GM18907 (cell line): ENCODE results near the gene COL25A1.

Experiments
- ATAC-seq: cut with Tn5 transposase; IDR thresholded peaks from one replicate; pipeline ENCODE4 v1.9.1; 2021; ENCODE audit warnings: mild to moderate bottlenecking, moderate library complexity; ENCODE audit not compliant: unreplicated experiment

Gene COL25A1

DNA sequence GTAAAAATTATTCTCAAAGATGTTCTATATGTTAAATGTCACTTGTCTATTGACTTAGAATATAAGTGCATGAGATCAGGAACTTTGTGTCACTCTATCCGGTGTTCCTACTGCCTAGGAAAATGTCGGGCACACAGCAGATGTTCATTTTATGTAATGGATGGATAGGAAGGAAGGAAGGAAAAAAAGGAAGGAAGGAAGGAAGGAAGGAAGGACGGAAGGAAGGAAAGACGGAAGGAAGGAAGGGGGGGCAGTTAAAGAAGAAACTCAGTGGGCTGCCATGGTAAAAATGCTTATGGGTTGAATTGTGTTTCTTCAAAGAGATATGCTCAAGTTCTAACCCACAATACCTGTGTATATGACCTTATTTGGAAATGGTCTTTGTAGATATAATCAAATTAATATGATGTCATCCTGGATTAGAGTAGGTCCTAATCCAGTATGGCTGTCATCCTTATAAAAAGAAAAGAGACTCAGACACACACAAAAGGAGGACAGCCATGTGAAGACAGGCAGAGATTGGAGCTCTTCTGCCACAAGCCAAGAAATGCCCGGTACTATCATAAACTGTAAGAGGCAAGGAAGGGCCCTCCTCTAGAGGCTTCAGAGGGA, 86.3 kb downstream of the COL25A1 start:
- ATAC-seq: no peak

DNA sequence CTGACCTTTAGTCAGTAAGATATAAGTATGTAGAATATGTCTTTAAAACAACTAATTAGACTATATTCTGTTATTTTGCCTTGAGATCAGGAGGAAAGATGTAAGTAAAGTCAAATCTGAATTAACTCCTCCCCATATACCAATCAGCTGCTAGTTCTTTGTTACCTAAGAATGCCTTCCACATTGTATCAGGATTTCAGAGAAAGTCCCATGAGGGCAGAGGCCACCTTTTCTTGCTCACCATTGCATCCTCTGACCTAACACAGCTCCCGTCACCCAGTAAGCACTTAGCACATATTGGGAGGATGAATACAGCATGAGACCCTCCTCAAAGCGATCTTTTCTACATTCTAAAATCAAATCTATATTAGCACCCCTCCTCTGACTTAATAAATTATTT, 87.0 kb downstream of the COL25A1 start:
- ATAC-seq: no peak

DNA sequence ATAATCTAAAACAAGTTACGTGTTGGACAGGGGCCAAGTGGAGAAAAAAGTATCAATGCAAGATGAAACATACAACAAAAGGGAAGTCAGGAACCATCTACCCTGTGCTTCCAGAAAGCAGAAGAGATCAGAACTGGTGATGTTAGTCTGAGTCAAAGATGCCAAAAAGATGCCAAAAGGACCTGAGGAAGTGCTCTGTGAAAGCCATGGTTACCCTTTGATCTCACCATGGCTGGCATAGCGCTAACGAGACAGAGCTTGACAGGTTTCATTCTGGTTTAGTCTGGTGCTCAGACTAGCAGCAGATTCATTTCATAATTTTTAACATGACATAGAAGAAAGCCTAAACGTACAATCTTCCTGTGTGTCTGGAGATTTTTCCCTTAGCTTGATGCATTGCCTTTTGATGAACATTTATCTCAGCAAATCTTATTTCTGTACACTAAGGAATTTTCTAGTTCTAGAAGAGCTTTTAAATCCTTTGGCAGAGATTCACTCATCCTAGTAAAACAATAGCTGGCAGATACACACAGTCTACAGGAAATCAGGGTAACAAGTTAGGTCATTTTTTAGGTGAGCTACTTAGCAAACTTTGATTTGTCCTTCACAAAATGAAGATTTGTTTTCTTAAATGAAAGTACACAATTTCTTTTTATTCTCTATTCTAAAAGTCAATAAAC, 87.7 kb downstream of the COL25A1 start:
- ATAC-seq: no peak

DNA sequence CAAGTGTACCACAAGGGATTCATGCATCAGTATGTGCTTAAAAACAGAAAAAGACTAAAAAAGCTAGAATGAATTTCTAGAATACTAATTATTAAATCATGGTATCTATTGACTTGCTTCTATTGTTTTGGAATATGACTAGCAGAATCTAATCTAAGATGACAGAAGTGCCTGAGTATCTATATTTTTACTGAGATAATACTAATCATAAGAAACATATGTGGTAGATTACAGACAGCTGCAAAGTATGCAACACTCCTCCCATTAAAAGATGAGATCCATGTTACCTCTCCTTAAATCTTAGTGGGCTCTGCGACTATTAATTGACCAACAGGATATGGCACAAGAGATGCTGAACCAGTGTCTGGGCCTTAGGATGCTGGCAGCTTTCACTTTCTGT, 89.4 kb downstream of the COL25A1 start:
- ATAC-seq: no peak

DNA sequence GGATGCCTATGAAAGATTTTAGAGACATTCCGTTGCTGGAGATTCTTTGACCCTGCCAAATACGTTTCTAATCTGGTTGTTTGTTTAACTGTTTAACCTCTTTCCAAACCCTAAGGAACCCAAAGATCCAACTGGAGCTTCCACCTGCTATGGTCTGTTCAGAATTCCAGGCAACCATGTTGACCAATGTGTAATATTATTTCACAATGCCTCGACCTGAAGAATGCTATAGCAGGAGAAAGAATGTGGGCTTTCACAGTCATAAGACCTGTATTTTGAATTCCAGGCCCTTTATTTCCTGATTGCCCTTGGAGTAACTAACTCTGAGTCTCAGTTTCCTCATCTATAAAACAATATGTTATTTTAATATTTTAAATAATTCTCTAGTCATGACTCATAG, 90.8 kb downstream of the COL25A1 start:
- ATAC-seq: no peak

DNA sequence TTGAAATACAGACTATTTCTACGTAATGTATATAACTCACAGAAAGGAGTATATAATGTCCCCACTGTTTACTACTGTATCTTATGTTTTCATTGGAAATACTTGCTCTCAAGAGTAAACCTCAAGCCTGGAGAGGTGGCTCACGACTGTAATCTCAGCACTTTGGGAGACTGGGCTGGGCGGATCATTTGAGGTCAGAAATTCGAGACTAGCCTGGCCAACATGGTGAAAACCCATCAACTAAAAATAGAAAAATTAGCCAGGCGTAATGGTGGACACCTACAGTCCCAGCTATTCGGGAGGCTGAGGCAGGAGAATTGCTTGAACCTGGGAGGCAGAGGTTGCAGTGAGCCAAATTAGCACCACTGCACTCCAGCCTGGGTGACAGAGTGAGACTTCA, 92.8 kb downstream of the COL25A1 start:
- ATAC-seq: no peak

DNA sequence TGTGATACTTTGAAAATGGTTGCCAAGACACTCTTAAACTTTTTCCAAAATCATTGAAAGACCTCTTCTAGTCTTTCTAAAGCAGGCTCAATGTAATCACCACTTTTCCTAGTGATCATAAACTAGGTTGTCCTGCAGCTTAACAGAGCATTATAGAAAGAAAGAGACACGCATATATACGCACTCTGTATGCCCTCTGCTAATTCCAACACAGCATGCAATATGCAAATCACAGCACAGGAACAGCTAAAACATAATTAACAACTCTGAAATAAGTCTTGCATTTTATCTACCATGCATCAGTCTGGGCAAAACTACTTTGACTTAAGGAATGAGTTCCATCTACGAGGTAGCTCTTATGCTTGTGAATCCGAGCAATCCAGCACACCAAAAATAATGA, 94.6 kb downstream of the COL25A1 start:
- no peak for ATAC-seq

DNA sequence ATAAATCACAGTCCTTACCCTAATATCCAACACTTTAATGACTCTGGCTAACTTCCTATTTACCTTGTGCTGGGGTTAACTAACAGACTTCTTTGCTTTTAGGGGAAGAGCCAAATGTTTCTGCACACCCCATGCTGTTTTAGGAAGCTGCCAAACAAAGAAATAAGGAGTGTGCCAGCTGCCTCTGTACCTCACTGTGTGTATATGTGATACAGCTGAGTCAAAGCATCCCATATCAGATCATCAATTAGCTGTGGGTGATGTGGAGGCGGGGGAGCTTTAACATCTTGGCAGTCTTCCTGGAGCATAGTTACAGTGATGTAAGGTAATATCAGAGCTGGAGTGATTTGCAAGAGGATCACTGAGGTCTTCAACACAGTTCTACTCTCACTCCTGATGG, 95.4 kb downstream of the COL25A1 start:
- no peak for ATAC-seq

DNA sequence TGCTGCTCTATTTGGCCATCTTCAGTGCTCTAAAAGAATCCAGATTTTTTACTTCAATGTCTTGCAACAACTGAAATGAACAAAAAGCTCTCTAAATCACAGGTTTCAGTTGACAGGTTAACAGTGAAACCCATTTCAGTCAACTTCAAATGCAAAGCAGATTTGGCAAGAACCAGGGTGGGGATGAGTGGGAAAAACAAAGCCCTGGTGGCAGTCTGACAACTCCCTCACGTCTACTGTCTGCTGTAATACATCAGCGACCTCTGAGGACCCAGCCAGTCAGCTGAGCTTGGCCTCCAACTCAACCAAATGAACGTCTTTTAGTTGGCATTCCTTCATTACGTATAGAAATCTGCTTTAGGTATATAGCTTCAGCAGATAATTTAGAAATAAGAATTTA, 95.8 kb downstream of the COL25A1 start:
- ATAC-seq: no peak

DNA sequence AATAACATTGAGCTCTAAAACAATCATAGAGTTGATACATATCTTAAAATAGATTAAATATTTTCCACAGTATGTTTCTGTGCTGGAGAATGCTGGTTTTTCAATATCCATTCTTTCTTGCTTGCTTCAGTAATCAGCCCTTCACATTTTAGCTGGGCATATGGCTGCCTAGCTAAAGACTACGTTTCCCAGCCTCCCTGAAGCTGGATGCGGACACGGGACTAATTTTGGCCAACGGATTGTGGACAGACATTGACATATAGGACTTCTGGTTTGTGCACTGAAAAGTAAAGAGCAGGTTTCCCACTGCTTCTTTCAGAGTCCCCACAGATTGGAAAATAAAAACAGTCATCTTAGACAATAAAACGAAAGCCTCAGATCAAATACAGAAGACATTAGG, 97.3 kb downstream of the COL25A1 start:
- ATAC-seq: no peak

DNA sequence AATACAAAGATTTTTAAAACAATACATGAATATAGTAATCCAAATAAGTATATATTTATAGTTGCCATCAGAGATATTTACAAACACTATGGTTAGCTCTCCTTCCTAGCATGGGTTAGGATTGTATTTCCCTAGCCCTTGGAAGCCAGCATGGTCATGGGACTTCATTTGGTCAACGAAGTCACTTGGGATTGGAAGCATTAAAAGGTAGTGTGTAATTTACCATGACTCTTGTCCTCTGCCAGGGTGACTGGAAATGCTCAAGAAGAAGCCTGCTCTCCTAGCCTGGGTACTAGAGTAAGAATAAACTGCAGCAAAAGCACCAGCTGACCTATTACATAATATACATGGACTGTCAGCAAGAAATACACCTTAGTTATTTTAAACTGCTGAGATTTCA, 102.9 kb downstream of the COL25A1 start:
- no peak for ATAC-seq

DNA sequence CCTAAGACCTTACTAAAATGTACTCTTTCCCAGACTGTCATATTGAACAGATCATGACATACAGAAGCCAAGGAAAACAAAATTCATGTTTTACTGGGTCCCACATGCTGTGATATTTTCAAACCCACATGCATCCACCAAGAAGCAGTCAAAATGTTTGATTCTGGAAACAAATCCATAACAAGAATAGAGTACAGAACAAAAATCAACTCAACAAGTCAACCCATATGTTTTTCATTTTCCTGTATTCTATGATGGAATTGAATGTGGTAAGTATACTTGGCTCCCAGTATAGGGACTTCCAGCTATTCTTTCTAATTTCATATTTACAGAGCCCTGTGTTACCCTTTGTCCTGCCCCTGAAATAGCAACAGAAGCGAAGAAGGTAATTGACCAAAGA, 106.8 kb downstream of the COL25A1 start:
- no peak for ATAC-seq

DNA sequence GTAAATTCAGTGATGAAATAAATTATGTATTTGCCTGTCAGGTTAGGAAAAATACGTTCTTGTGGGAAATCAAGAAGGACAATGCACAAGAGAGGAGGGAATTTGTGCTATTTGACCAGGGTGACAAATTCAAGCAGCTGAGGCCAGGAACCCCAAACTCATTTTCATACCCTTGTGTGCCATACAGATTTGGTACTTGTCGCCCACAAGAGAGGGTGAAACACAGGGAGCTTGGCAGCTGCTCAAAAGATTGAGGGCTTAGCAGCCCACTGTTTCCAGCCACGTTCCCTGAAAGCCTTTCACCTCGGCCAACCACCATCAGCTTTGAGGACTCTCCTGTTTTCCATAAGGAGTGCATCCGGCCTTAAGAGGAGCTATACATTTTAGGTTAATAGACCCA, 111.2 kb downstream of the COL25A1 start:
- no peak for ATAC-seq

DNA sequence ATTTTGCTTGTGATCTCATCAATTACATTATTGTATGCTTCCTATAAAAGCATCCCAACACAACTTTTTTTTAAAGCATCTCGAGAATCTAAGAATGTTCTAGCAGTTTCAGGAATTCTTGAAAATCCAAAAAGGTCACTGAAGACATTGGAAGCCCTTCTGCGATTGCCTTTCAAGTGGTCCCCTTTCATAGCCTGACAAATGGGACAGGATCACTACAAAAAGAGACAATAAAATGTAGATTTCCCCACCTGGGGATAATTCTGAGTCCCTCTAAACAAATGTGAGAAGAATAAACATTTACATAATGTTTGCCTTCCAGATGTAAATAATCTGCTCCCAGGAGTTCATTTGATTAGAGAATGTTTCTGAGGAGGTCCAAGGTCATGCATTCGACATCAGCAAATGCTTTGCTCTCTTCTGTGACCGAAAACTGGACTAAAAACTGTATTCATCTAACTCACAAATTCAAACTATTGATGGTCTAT, 116.0 kb downstream of the COL25A1 start:
- no peak for ATAC-seq

DNA sequence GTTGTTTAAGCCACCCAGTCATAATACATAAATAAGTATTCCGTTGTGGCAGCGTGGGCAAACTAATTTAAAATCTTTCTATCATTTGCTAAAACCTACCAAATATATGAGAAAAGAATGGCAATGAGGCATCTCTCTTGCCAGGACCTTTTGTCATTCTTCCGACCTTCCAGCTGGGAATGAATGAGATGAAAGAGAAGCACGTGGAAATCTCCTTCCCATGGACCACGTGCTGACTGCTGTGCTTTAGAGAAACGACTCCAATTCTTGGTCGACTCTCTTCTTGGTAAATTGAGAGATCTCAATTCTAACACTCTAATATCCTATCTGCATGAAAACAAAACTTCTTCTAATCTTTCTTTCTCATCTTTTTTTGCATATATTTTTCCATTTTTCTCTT, 116.5 kb downstream of the COL25A1 start:
- no peak for ATAC-seq

DNA sequence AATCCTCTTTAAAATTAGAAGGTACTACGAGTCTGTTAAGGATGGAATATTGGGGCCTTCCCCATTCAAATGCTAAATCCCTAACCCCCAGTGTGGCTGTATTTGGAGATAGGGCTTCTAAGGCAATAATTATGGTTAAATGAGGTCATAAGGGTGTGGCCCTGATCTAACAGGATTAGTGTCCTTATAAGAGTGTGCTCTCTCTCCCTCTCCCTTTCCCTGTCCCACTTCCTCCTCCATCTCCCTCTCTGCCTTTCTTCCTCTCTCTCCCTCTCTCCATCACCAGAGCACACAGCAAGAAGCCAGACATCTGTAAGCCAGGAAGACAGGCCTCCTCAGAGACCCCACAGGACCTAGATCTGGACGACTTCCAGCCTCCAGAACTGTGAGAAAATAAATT, 116.9 kb downstream of the COL25A1 start:
- no peak for ATAC-seq

DNA sequence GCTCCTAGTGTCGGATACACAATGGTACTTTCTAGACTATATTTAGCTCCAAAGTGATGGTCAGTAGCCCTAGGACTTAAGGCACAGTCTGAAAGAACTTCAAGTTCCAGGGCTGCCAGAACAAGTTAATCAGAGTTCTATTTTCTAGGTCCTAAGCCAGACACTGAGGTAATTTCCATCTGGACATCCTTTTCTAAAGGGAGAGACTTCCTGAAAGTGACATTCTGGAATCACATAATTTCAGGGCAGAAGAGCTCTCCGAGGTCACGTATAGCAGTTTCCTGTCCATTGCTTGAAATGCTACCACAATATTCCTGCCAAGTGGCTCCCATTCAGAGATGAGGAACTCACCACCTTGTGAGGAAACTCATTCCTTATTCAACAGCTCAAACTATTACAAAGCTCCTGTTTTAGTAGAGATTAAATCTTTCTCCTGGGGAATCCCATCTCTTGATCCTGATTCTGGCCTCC, 117.9 kb downstream of the COL25A1 start:
- ATAC-seq: no peak

DNA sequence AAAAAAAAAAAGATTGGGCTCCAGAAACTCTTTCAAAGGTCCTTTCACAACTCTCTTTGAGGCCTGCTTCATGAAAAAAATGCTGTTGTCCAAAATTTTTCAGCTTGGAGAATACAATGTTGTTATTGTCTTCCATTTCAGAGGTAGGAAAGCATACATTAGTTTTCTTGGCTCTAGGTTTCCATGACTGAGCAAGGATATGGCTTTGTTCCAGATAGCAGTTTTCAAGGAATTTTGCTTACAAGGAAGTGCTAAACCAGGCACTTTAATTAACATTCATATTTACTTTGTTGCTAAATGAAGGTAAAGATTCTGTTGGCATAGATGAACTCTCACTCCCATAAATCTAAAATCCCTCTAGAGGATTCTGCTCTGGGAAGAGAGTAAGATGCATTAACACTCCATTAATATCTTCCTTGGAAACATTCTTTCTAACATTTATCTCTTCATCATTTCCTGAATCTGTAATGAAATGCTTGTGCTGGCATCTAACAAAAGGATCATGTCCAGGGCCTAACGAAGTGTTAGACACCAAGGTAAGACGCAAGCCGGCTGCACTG, 118.4 kb downstream of the COL25A1 start:
- ATAC-seq: no peak

DNA sequence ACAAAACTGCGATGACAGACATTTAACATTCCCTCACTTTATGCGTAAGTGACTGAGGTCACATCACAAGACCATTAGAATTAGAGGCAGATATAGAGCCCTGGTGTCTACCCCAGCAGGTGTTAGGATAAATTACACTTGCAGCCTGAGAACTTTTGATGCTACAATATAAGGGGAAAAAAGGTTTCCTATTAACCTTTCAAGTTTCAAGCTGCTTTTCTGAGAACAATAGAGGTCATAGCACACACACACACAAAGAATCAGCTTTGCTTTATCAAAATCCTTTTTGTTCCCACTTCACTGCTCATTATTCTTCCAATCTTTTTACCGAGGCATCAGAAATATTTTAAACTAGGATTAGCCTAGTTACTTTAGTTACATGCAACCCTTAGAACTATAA, 119.8 kb downstream of the COL25A1 start:
- no peak for ATAC-seq

DNA sequence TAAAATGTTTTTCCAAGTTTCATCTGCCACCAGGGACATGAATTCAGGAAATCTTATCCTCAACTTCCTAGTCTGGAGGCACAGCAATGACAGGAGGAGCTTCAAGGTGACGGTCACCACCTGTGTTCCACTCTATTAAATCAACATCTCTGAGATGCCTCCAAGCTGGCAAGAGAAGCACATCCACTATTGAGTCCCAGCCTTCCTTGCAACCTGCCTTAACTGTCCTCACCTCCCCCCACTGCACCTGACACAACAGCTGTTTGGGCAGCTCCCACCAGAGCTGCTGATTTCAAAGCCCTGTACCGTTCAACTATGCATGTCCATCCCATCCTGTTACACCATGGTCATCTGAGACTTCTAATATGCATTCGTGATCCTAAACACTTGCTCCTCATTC, 123.4 kb downstream of the COL25A1 start:
- no peak for ATAC-seq

DNA sequence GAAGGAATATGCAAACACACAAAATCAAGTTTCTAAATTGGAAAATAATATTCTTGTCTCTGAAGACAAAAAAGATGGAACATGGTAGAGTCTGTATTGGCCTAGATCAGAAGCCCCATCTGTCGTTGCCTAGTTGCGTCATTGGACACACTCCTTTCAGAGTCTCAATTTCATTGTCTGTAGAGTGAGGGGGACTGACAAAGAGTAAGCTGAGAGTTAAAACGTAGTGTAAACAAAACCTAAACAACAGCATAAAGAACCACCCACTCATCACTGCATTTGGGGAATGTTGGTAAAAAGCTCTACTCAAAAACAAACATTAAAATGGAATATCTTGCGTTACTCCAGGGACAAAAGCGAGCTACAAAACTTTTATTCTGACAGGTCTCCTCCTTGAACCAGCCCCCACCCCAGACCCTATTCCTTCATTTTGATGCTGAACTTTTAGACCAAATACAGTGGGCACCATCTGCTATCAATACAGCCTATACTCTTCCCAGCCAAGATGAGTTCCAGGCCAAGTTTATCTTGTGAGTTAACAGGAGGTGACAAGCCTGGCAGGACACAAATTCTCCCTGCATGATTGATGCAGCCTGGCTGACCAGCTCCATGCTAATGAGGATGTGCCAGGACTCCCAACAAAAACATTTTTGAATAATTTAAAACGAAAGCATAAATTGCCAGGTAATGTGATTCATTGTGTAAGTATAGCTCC, 125.2 kb downstream of the COL25A1 start:
- ATAC-seq: no peak
